ENCODE data around the gene TACSTD2. TPM values are rescaled to one million over a fixed set of nuclear protein-coding genes. Genes with fewer than 3 reads are reported as not detected.
"Not testable (repeated sequence)": the region's sequence is repeated elsewhere in the genome, so short reads cannot be mapped to it uniquely, and the experiment has no call there.

The TACSTD2 gene
- total RNA-seq, 1 donor from 2014 or later: not detected

GRCh38 chr1:58608945-58609344, 31.9 kb upstream of the TACSTD2 start:
- ATAC-seq (ENCODE audit: low read depth): no peak
- intact Hi-C loops (cut with micrococcal nuclease): no loop called here
- Mint-ChIP-seq H3K27ac (no peak overlapping the region), H3K36me3 (ENCODE audit: low read depth) (no peaks in the 10 kb centered on the region), H3K9me3 (peaks cover 13% of the 10 kb centered on the region), H3K27me3 (peaks cover 16% of the 10 kb centered on the region), H3K4me1 (no peaks in the 10 kb centered on the region), H3K4me3 (no peak overlapping the region)
- TF ChIP-seq CTCF (IDR thresholded peaks at IDR 0.05): no peak
- DNase-seq: no peak
- ChIA-PET POLR2A (no interaction called here), CTCF (no interaction called here)

GRCh38 chr1:58608297-58608696, 31.2 kb upstream of the TACSTD2 start:
- no peaks in the 10 kb centered on the region for H3K36me3 Mint-ChIP-seq (ENCODE audit: low read depth)
- POLR2A ChIA-PET: no interaction called here
- no peaks in the 10 kb centered on the region for H3K4me1 Mint-ChIP-seq
- TF ChIP-seq CTCF (IDR thresholded peaks at IDR 0.05): no peak
- DNase-seq: no peak
- CTCF ChIA-PET: no interaction called here
- peaks cover 16% of the 10 kb centered on the region for H3K27me3 Mint-ChIP-seq
- intact Hi-C loops (cut with micrococcal nuclease): no loop called here
- no peak for ATAC-seq (ENCODE audit: low read depth)
- H3K4me3 Mint-ChIP-seq: no peak overlapping the region
- H3K27ac Mint-ChIP-seq: no peak overlapping the region
- H3K9me3 Mint-ChIP-seq: peaks cover 19% of the 10 kb centered on the region

GRCh38 chr1:58607391-58607790, 30.3 kb upstream of the TACSTD2 start:
- no peak for TF ChIP-seq CTCF (IDR thresholded peaks at IDR 0.05)
- Mint-ChIP-seq H3K27me3 (peaks cover 16% of the 10 kb centered on the region), H3K4me3 (no peak overlapping the region), H3K36me3 (ENCODE audit: low read depth) (no peaks in the 10 kb centered on the region), H3K9me3 (peaks cover 19% of the 10 kb centered on the region), H3K4me1 (no peaks in the 10 kb centered on the region), H3K27ac (no peak overlapping the region)
- ATAC-seq (ENCODE audit: low read depth): no peak
- intact Hi-C loops (cut with micrococcal nuclease): no loop called here
- ChIA-PET POLR2A (no interaction called here), CTCF (interaction anchor here (0.5 kb wide), 1 partner anchor 1147 kb away, joined by 6 read pairs; no protein-coding TSS in a partner anchor)
- DNase-seq: no peak

- Mint-ChIP-seq H3K27me3 (peaks cover 20% of the 10 kb centered on the region), H3K9me3 (peaks cover 27% of the 10 kb centered on the region)
- H3K27ac Mint-ChIP-seq; H3K4me1 Mint-ChIP-seq; DNase-seq; POLR2A ChIA-PET; H3K4me3 Mint-ChIP-seq; ATAC-seq (ENCODE audit: low read depth); CTCF ChIA-PET; H3K36me3 Mint-ChIP-seq (ENCODE audit: low read depth); intact Hi-C loops (cut with micrococcal nuclease): not testable (repeated sequence)
These were observed 24.9 kb upstream of the TACSTD2 start for GRCh38 chr1:58601921-58602320.

GRCh38 chr1:58597996-58598395, 20.9 kb upstream of the TACSTD2 start:
- peaks cover 18% of the 10 kb centered on the region for H3K27me3 Mint-ChIP-seq
- H3K27ac Mint-ChIP-seq: no peak overlapping the region

More at GRCh38 chr1:58597996-58598395, 20.9 kb upstream of the TACSTD2 start:
- Mint-ChIP-seq H3K9me3 (peaks cover 8% of the 10 kb centered on the region), H3K4me1 (no peaks in the 10 kb centered on the region), H3K36me3 (ENCODE audit: low read depth) (no peaks in the 10 kb centered on the region), H3K4me3 (no peak overlapping the region)
- ChIA-PET POLR2A (interaction anchor here (0.6 kb wide), 1 partner anchor 99 kb away, joined by 7 read pairs; no protein-coding TSS in a partner anchor), CTCF (no interaction called here)
- intact Hi-C loops (cut with micrococcal nuclease): no loop called here
- DNase-seq (no peak), ATAC-seq (ENCODE audit: low read depth) (no peak)
- no peak for TF ChIP-seq CTCF (IDR thresholded peaks at IDR 0.05)
